K562 (cell line): ENCODE results near the gene CPED1. TPM values are rescaled to one million over a fixed set of nuclear protein-coding genes. Genes with fewer than 3 reads are reported as not detected.

ENCODE experiments used
- FOSL1 ChIP-seq: fragments of 200-800 bp; sonication (Bioruptor generic); conservative IDR thresholded peaks from 2 replicates; pipeline ENCODE4 v1.6.1; 2016; ENCODE audit warnings: missing genetic modification characterization, missing compliant biosample characterization
- GATAD2B ChIP-seq: fragments of 450-650 bp; IDR thresholded peaks from 2 replicates; pipeline ENCODE4 v1.6.1; 2017; ENCODE audit warnings: mild to moderate bottlenecking, borderline replicate concordance
- HDAC3 ChIP-seq: fragments of 450-650 bp; IDR thresholded peaks from 2 replicates; pipeline ENCODE4 v1.6.1; 2018; ENCODE audit warnings: borderline replicate concordance, mild to moderate bottlenecking, moderate library complexity; ENCODE audit not compliant: partially characterized antibody
- KDM1A ChIP-seq, 2 experiments: fragments of 450-650 bp; IDR thresholded peaks; 2 replicates each; pipeline ENCODE4 v1.6.1; 2016; ENCODE audit warnings: mild to moderate bottlenecking in 2 of 2
- NFXL1 ChIP-seq: fragments of 450-650 bp; formaldehyde crosslinking; IDR thresholded peaks from 2 replicates; pipeline ENCODE4 v1.4.0; 2021; ENCODE audit warnings: mild to moderate bottlenecking
- POLR2A ChIP-seq: fragments of 450-650 bp; conservative IDR thresholded peaks from 2 replicates; pipeline ENCODE4 v1.6.1; 2016
- POLR2G ChIP-seq: fragments of 200-400 bp; formaldehyde crosslinking; IDR thresholded peaks from 2 replicates; pipeline ENCODE4 v1.6.1; 2017; ENCODE audit warnings: low read depth, mild to moderate bottlenecking, antibody characterized with exemption, low read length, moderate library complexity
- RBM15 ChIP-seq: fragments of 200-400 bp; formaldehyde crosslinking; IDR thresholded peaks from 2 replicates; pipeline ENCODE4 v1.6.1; 2018; ENCODE audit warnings: mild to moderate bottlenecking, low read length, moderate library complexity; ENCODE audit not compliant: insufficient read depth
- RBM39 ChIP-seq: fragments of 200-400 bp; formaldehyde crosslinking; optimal IDR thresholded peaks from 2 replicates; pipeline ENCODE3; 2018; ENCODE audit warnings: low read depth, low read length
- RNF219 ChIP-seq: fragments of 250-450 bp; sonication (Bioruptor Pico); IDR thresholded peaks from 2 replicates; pipeline ENCODE4 v1.5.0; 2022; ENCODE audit warnings: mild to moderate bottlenecking
- SIRT6 ChIP-seq: IDR thresholded peaks from one replicate; pipeline ENCODE4 v1.6.1; 2012; ENCODE audit warnings: low read depth, mild to moderate bottlenecking, control low read depth, inconsistent platforms, low read length, moderate library complexity
- SP1 ChIP-seq: sonication (generic); formaldehyde crosslinking; IDR thresholded peaks from 2 replicates; pipeline ENCODE4 v1.8.1; 2022; ENCODE audit warnings: mild to moderate bottlenecking, missing genetic modification reagents
- SRSF9 ChIP-seq: fragments of 200-400 bp; formaldehyde crosslinking; IDR thresholded peaks from 2 replicates; pipeline ENCODE4 v1.6.1; 2017; ENCODE audit warnings: low read depth, low read length, borderline replicate concordance
- STAT6 ChIP-seq: sonication (generic); formaldehyde crosslinking; IDR thresholded peaks from 2 replicates; pipeline ENCODE4 v1.8.1; 2023; ENCODE audit warnings: mild to moderate bottlenecking, missing genetic modification reagents
- THRAP3 ChIP-seq: fragments of 450-650 bp; IDR thresholded peaks from 2 replicates; pipeline ENCODE4 v1.6.1; 2016; ENCODE audit warnings: mild to moderate bottlenecking, inconsistent platforms, borderline replicate concordance
- ZNF121 ChIP-seq: sonication (generic); formaldehyde crosslinking; conservative IDR thresholded peaks from 2 replicates; pipeline ENCODE4 v1.8.0; 2022; ENCODE audit warnings: missing genetic modification reagents
- ZNF174 ChIP-seq: fragments of 250-450 bp; sonication (Bioruptor Pico); IDR thresholded peaks from 2 replicates; pipeline ENCODE4 v1.4.0; 2020; ENCODE audit warnings: mild to moderate bottlenecking
- ZNF324 ChIP-seq: fragments of 250-450 bp; sonication (Bioruptor Pico); IDR thresholded peaks from 2 replicates; pipeline ENCODE4 v1.4.0; 2020; ENCODE audit warnings: mild to moderate bottlenecking
- polyA plus RNA-seq, 8 experiments: library from polyadenylated mRNA; depleted of rRNA in 4 of 8; stranded (reverse) in 5 of 8; unstranded in 3 of 8; fragments of >200 nt; fragmentation: Nextera tagmentation in 2 of 8; fragmentation: Illumina TruSeq in 1 of 8; extraction: Ambion mirVana in 2 of 8; extraction: Trizol in 1 of 8; gene quantifications; 2 replicates each; pipeline versions ENCODE4 v1.2.1 to v1.2.3, GENCODE V29; 2011 to 2014; ENCODE audit warnings: inconsistent platforms in 1 of 8, missing spikeins in 1 of 8
- total RNA-seq, 7 experiments: library from RNA; depleted of rRNA in 6 of 7; stranded (reverse); fragments of >200 nt in 6 of 7; fragmentation: Illumina TruSeq in 2 of 7; extraction: Trizol in 2 of 7; gene quantifications; 2 replicates each; pipeline versions ENCODE4 v1.2.1 to v1.2.3, GENCODE V29; 2011 to 2021; ENCODE audit warnings: low replicate concordance in 1 of 7
- TF ChIP-seq, protein P1 (sequence below): fragments of 250-450 bp; sonication (Bioruptor Pico); IDR thresholded peaks from 2 replicates; pipeline ENCODE4 v1.4.0; 2020; ENCODE audit warnings: mild to moderate bottlenecking, moderate library complexity
- TF ChIP-seq, protein P2 (sequence below): sonication (generic); IDR thresholded peaks from 2 replicates; pipeline ENCODE4 v1.6.1; 2016

Gene CPED1
- total and polyA plus RNA-seq, 9 of the 15 experiments (the other 6 are each of a cell fraction or from before 2014, with no cell fraction given) = 195 to 393 (median 290) TPM

- TF ChIP-seq STAT6 (no peak), POLR2A (no peak), SRSF9 (no peak), THRAP3 (no peak), HDAC3 (no peak), ZNF324 (CRISPR knock-in tag) (no peak), SIRT6 (no peak), FOSL1 (tag) (0 out of 2 replicates have a peak, but pooled peaks have one; percentile 28), ZNF121 (no peak), POLR2G (no peak), GATAD2B (no peak), NFXL1 (CRISPR knock-in tag) (no peak), RBM39 (no peak), RNF219 (CRISPR knock-in tag) (no peak), ZNF174 (CRISPR knock-in tag) (no peak), KDM1A (IDR thresholded peaks at IDR 0.05) (peak; percentile 13 to 26; a peak in 2 of 4 replicates), SP1 (no peak), RBM15 (no peak)
- TF ChIP-seq, protein P1, sequence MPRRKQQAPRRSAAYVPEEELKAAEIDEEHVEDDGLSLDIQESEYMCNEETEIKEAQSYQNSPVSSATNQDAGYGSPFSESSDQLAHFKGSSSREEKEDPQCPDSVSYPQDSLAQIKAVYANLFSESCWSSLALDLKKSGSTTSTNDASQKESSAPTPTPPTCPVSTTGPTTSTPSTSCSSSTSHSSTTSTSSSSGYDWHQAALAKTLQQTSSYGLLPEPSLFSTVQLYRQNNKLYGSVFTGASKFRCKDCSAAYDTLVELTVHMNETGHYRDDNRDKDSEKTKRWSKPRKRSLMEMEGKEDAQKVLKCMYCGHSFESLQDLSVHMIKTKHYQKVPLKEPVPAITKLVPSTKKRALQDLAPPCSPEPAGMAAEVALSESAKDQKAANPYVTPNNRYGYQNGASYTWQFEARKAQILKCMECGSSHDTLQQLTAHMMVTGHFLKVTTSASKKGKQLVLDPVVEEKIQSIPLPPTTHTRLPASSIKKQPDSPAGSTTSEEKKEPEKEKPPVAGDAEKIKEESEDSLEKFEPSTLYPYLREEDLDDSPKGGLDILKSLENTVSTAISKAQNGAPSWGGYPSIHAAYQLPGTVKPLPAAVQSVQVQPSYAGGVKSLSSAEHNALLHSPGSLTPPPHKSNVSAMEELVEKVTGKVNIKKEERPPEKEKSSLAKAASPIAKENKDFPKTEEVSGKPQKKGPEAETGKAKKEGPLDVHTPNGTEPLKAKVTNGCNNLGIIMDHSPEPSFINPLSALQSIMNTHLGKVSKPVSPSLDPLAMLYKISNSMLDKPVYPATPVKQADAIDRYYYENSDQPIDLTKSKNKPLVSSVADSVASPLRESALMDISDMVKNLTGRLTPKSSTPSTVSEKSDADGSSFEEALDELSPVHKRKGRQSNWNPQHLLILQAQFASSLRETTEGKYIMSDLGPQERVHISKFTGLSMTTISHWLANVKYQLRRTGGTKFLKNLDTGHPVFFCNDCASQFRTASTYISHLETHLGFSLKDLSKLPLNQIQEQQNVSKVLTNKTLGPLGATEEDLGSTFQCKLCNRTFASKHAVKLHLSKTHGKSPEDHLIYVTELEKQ = no peak
- TF ChIP-seq, protein P2, sequence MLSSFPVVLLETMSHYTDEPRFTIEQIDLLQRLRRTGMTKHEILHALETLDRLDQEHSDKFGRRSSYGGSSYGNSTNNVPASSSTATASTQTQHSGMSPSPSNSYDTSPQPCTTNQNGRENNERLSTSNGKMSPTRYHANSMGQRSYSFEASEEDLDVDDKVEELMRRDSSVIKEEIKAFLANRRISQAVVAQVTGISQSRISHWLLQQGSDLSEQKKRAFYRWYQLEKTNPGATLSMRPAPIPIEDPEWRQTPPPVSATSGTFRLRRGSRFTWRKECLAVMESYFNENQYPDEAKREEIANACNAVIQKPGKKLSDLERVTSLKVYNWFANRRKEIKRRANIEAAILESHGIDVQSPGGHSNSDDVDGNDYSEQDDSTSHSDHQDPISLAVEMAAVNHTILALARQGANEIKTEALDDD = peak; percentile 23; the same call in 1 of the 2 replicates
Measured at GRCh38 chr7:120986650-120987049, 1.9 kb upstream of the CPED1 start (continued).
